ENCODE measurements around the gene TACC3. TPM values are rescaled to one million over a fixed set of nuclear protein-coding genes. Genes with fewer than 3 reads are reported as not detected.

TACC3 gene
- total and polyA plus RNA-seq, 2 donors (not counting 1 experiment from before 2014, with no cell fraction given) = 7.3 to 10.2 TPM

DNA sequence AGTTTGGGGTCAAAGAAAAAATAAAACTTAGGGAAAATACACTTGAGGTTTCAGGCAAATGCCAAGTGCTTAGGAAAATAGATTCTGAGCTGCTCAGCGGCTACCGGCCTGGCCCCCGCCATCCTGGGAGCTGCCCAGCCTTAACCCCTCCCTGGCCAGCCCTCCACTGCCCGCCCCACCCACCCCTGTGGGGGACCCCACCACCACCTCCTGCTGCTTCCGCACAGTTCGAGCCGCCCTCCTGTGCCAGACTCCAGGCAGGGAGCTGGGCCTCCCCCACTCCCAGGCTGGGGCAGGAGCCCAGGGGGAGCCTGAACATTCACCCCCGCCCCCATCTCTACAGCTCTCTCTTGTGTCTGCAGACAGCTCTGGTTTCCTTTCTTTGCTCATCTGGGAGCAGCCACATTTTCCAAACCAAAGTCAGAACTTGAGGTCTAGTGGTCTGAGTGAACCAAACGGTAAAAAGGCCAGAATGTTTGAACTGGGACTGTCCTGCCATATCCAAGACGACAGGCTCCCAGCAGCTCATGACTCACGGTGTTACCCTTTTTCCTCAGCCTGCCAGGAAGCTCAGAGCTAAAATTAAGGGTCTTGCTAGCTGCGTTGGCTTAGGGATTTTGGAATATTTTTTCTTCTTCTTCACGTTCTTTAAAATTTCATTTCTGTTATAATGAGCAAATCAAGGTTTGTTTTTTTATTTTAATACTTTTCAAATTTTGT is 67.1 kb downstream of the TACC3 start:
- no peak for DNase-seq (ENCODE audit: low read depth in 2 of 2)
- Histone ChIP-seq H4K20me1 (ENCODE audit: control insufficient read depth, extremely low read depth, insufficient read depth, low read length) (no peaks in the 10 kb centered on the region), H3K4me2 (ENCODE audit: extremely low read depth, insufficient read depth, low read length) (no peak overlapping the region), H3K79me2 (ENCODE audit: control insufficient read depth, insufficient read depth, low read length) (no peaks in the 10 kb centered on the region), H3K4me1 (ENCODE audit: control insufficient read depth, extremely low read depth, insufficient read depth, low read length) (no peaks in the 10 kb centered on the region), H3K9me3 (ENCODE audit: control insufficient read depth, insufficient read depth, low read depth, low read length) (no peaks in the 10 kb centered on the region), H3K27ac (ENCODE audit: insufficient read depth, low read length) (no peak overlapping the region), H3K4me3 (replicated peaks in 1 of 4; ENCODE audit: control extremely low read depth in 1 of 4, insufficient read depth in 1 of 4, low read depth in 3 of 4, low read length in 4 of 4) (no peak overlapping the region), H3K27me3 (ENCODE audit: control insufficient read depth, insufficient read depth, low read length) (no peaks in the 10 kb centered on the region), H2AFZ (ENCODE audit: low read length) (no peak overlapping the region), H3K9ac (ENCODE audit: insufficient read depth, low read length) (no peak overlapping the region), H3K36me3 (ENCODE audit: control insufficient read depth, insufficient read depth, low read length) (no peaks in the 10 kb centered on the region)
- TF ChIP-seq, protein P1, sequence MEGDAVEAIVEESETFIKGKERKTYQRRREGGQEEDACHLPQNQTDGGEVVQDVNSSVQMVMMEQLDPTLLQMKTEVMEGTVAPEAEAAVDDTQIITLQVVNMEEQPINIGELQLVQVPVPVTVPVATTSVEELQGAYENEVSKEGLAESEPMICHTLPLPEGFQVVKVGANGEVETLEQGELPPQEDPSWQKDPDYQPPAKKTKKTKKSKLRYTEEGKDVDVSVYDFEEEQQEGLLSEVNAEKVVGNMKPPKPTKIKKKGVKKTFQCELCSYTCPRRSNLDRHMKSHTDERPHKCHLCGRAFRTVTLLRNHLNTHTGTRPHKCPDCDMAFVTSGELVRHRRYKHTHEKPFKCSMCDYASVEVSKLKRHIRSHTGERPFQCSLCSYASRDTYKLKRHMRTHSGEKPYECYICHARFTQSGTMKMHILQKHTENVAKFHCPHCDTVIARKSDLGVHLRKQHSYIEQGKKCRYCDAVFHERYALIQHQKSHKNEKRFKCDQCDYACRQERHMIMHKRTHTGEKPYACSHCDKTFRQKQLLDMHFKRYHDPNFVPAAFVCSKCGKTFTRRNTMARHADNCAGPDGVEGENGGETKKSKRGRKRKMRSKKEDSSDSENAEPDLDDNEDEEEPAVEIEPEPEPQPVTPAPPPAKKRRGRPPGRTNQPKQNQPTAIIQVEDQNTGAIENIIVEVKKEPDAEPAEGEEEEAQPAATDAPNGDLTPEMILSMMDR (conservative IDR thresholded peaks at IDR 0.05 in 1 of 2, IDR thresholded peaks at IDR 0.05 in 1 of 2; ENCODE audit: low read depth in 1 of 2, low read length in 2 of 2) = no peak
- no peak for TF ChIP-seq EZH2 (IDR thresholded peaks at IDR 0.05; ENCODE audit: low read length, missing control alignments)

DNA sequence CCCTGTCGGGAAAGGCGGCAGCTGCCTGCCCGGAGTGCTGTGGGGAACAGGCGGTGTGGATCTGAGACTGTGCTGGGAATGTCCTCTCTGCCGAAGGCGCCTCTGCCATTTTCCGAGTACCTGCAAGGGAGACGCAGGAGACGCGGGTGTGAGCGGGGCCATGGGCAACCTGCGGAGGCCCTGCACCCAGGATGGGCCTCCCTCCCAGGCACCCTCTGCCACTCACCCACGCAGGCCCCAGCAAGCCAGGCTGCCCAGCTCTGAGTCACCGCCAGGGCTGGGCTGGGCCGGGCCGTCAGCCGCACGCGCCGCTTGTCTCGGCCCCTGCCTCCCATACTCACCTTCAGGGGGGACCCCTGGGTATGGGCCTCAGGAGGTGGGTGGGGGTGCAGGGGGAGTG is 68.2 kb downstream of the TACC3 start:
- Histone ChIP-seq H3K9ac (ENCODE audit: insufficient read depth, low read length) (no peak overlapping the region), H3K27me3 (ENCODE audit: control insufficient read depth, insufficient read depth, low read length) (peaks cover 4% of the 10 kb centered on the region), H3K4me2 (ENCODE audit: extremely low read depth, insufficient read depth, low read length) (no peak overlapping the region), H3K9me3 (ENCODE audit: control insufficient read depth, insufficient read depth, low read depth, low read length) (no peaks in the 10 kb centered on the region), H2AFZ (ENCODE audit: low read length) (no peak overlapping the region), H3K36me3 (ENCODE audit: control insufficient read depth, insufficient read depth, low read length) (no peaks in the 10 kb centered on the region), H3K27ac (ENCODE audit: insufficient read depth, low read length) (no peak overlapping the region), H4K20me1 (ENCODE audit: control insufficient read depth, extremely low read depth, insufficient read depth, low read length) (no peaks in the 10 kb centered on the region), H3K4me1 (ENCODE audit: control insufficient read depth, extremely low read depth, insufficient read depth, low read length) (no peaks in the 10 kb centered on the region), H3K4me3 (replicated peaks in 1 of 4; ENCODE audit: control extremely low read depth in 1 of 4, insufficient read depth in 1 of 4, low read depth in 3 of 4, low read length in 4 of 4) (no peak overlapping the region), H3K79me2 (ENCODE audit: control insufficient read depth, insufficient read depth, low read length) (no peaks in the 10 kb centered on the region)
- no peak for DNase-seq (ENCODE audit: low read depth in 2 of 2)
- TF ChIP-seq, protein P1 (conservative IDR thresholded peaks at IDR 0.05 in 1 of 2, IDR thresholded peaks at IDR 0.05 in 1 of 2; ENCODE audit: low read depth in 1 of 2, low read length in 2 of 2) = no peak
- no peak for TF ChIP-seq EZH2 (IDR thresholded peaks at IDR 0.05; ENCODE audit: low read length, missing control alignments)

DNA sequence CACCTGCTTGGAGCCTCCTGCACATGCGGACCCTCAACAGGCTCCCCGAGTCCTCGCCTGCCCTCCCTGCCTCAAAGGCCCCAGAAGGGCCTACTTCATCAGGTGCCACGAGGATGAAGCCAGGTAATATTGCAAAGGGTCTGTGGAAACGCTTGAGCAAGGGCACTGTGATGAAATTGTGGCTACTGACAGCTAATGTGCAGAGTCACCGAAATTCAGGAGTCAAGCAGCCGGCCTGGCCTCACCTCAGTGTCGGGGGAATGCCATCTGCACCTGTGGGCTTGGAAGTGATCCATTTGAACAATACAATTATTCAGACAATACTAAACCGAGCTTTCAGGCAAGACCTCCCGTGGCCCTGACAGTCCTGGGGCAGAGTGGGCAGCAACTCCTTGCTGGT is 68.7 kb downstream of the TACC3 start:
- Histone ChIP-seq H4K20me1 (ENCODE audit: control insufficient read depth, extremely low read depth, insufficient read depth, low read length) (no peaks in the 10 kb centered on the region), H3K4me2 (ENCODE audit: extremely low read depth, insufficient read depth, low read length) (no peak overlapping the region), H3K9me3 (ENCODE audit: control insufficient read depth, insufficient read depth, low read depth, low read length) (no peaks in the 10 kb centered on the region), H3K27ac (ENCODE audit: insufficient read depth, low read length) (no peak overlapping the region), H3K4me3 (replicated peaks in 1 of 4; ENCODE audit: control extremely low read depth in 1 of 4, insufficient read depth in 1 of 4, low read depth in 3 of 4, low read length in 4 of 4) (no peak overlapping the region), H2AFZ (ENCODE audit: low read length) (no peak overlapping the region), H3K36me3 (ENCODE audit: control insufficient read depth, insufficient read depth, low read length) (no peaks in the 10 kb centered on the region), H3K4me1 (ENCODE audit: control insufficient read depth, extremely low read depth, insufficient read depth, low read length) (no peaks in the 10 kb centered on the region), H3K79me2 (ENCODE audit: control insufficient read depth, insufficient read depth, low read length) (no peaks in the 10 kb centered on the region), H3K9ac (ENCODE audit: insufficient read depth, low read length) (no peak overlapping the region), H3K27me3 (ENCODE audit: control insufficient read depth, insufficient read depth, low read length) (peaks cover 4% of the 10 kb centered on the region)
- no peak for TF ChIP-seq EZH2 (IDR thresholded peaks at IDR 0.05; ENCODE audit: low read length, missing control alignments)
- TF ChIP-seq, protein P1 (conservative IDR thresholded peaks at IDR 0.05 in 1 of 2, IDR thresholded peaks at IDR 0.05 in 1 of 2; ENCODE audit: low read depth in 1 of 2, low read length in 2 of 2) = no peak
- no peak for DNase-seq (ENCODE audit: low read depth in 2 of 2)

Measured in fibroblast of lung (primary cell).